Subcutaneous abdominal adipose tissue (tissue), 5 donors: ENCODE data around the gene NLRC3.
A peak's percentile ranks its signal among the peaks of the same experiment; 100 is the strongest.

Experiments
- H3K27ac ChIP-seq: one replicate; pipeline ENCODE4 v1.7.0; 2013; ENCODE audit warnings: low read depth, mild to moderate bottlenecking, inconsistent platforms, low read length, moderate library complexity
- H3K27me3 ChIP-seq, 5 donors: one replicate each; pipeline ENCODE4 v1.7.0; 2013; ENCODE audit warnings: low read length in 5 of 5, inconsistent platforms in 1 of 5; ENCODE audit not compliant: control insufficient read depth in 5 of 5, insufficient read depth in 4 of 5
- H3K36me3 ChIP-seq, 5 donors: one replicate each; pipeline ENCODE4 v1.7.0; 2013; ENCODE audit warnings: low read length in 5 of 5; ENCODE audit not compliant: control insufficient read depth in 5 of 5, insufficient read depth in 5 of 5
- H3K4me1 ChIP-seq, 5 donors: one replicate each; pipeline ENCODE4 v1.7.0; 2013; ENCODE audit warnings: low read length in 5 of 5, mild to moderate bottlenecking in 3 of 5, moderate library complexity in 1 of 5; ENCODE audit not compliant: control insufficient read depth in 5 of 5, insufficient read depth in 5 of 5
- H3K4me3 ChIP-seq, 5 donors: one replicate each; pipeline ENCODE4 v1.7.0; 2013; ENCODE audit warnings: low read length in 5 of 5, low read depth in 1 of 5
- H3K9ac ChIP-seq, 5 donors: one replicate each; pipeline ENCODE4 v1.7.0; 2013; ENCODE audit warnings: low read length in 5 of 5, mild to moderate bottlenecking in 4 of 5, moderate library complexity in 3 of 5
- H3K9me3 ChIP-seq, 5 donors: one replicate each; pipeline ENCODE4 v1.7.0; 2013; ENCODE audit warnings: low read length in 5 of 5; ENCODE audit not compliant: control insufficient read depth in 5 of 5
- donor health status: healthy.
- donor health status: healthy.
- donor health status: healthy.
- donor health status: healthy.
- donor health status: healthy.

Gene NLRC3

DNA sequence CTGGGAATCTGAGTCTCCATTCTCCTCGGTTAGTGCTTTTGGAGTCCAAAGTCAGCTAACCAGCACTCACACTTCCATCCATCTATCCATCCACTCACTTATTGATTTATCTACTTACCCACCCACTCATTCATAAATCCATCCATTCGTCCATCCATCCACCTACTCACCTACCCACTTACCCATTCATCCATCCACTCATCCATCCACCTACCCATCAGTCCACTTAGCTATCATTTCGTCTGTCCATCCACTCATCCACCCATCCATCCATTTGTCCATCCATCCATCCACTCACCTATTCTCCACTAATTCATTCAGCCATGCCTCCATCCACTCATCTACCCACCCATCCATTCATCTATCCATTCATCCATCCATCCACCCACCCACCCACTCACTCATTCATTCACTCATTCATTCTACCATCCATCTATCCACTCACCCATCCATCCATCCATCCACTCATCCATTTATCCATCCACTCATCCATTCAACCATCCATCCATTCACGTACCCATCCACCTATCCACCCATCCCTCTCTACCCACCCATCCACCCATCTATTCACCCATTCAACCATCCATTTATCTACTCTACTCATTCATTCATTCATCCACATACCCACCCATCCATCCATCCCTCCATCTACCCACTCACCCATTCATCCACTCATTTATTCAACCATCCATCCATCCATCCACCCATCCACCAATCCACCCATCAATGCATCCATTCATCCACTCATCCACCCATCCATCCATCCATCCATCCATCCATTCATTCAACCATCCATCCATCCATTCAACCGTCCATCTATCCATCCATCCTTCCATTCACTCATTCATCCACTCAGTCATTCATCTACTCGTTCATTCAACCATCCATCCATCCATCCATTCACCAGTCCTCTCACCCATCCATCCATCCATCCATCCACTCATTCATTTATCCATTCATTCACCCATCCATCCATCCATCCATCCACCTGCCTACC is 26.1 kb downstream of the NLRC3 start:
- Histone ChIP-seq H3K27me3 (no peaks in the 10 kb centered on the region), H3K4me1 (peaks cover 0 to 20% (median 10%) of the 10 kb centered on the region in 5 donors), H3K9me3 (no peaks in the 10 kb centered on the region)

DNA sequence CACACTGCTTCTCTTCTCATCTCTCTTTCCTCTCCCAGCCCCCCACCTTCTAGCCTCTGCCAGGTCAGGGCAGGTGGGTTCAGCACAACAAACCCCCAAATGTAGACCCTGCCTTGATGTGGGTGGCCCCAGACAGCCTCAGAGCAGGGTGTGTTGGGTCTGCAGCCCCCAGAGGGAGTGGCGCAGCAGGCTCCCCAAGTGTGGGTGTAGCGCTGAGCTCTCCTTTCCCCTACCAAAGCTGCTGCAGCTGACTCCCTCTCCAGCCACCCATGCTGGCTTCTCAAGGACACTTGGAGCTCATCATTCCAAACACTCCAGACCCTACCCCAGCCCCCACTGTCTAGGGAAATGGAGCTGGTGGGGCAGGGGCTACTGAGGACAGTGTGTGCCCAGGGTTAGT is 27.3 kb downstream of the NLRC3 start:
- no peaks in the 10 kb centered on the region for H3K36me3 ChIP-seq

More for the DNA sequence above, 26.1 kb downstream of the NLRC3 start:
- Histone ChIP-seq H3K27ac (no peak overlapping the region), H3K9ac (no peak overlapping the region), H3K4me3 (no peak overlapping the region), H3K36me3 (no peaks in the 10 kb centered on the region)

DNA sequence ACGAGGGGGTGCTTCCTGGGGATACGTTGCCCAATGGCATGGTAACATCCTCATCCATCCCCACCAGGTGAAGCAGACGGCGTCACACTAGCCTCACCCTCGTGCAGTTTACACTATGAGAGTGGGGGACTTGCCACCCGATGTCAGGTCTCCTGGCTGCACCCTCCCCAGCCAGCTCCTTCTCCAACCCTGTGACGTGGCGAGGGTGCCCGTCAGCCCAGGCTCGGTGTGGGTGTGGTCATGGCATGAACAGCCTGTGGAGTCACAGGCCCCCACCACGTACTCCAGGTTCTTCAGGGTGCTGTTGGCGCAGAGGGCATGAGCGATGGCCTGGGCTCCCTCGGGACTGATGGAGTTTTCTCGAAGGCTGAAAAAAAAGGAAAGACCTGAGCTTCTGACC is 28.3 kb downstream of the NLRC3 start:
- peaks cover 0 to 20% (median 10%) of the 10 kb centered on the region in 5 donors for H3K4me1 ChIP-seq
- no peak overlapping the region for H3K4me3 ChIP-seq
- no peaks in the 10 kb centered on the region for H3K27me3 ChIP-seq
- no peaks in the 10 kb centered on the region for H3K36me3 ChIP-seq
- H3K9me3 ChIP-seq: no peaks in the 10 kb centered on the region
- no peak overlapping the region for H3K9ac ChIP-seq
- H3K27ac ChIP-seq: no peak overlapping the region

More for the DNA sequence above, 27.3 kb downstream of the NLRC3 start:
- no peaks in the 10 kb centered on the region for H3K9me3 ChIP-seq
- no peak overlapping the region for H3K4me3 ChIP-seq
- peaks cover 0 to 20% (median 10%) of the 10 kb centered on the region in 5 donors for H3K4me1 ChIP-seq
- H3K27ac ChIP-seq: no peak overlapping the region
- no peak overlapping the region for H3K9ac ChIP-seq
- no peaks in the 10 kb centered on the region for H3K27me3 ChIP-seq

DNA sequence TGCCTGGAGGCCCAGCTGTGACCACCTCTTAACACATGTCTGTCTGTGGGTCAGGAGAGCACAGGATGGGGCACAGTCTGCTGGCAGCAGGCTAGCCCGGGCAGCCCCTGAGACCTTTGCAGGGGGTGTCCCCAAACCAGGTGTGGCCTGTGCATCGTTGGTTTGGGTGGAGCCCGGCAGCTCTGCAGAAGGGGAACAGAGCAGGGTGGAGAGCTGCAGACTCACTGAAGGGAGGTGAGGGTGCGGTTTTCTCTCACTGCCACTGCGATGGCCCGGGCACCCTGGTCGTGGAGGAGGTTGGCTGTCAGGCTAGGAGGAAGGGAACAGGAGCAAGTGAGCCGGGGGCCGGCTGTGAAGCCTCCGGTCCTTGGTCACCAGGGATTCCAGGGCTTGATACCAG is 28.8 kb downstream of the NLRC3 start:
- Histone ChIP-seq H3K4me3 (no peak overlapping the region), H3K9ac (no peak overlapping the region), H3K36me3 (no peaks in the 10 kb centered on the region), H3K4me1 (peaks cover 0 to 23% (median 13%) of the 10 kb centered on the region in 5 donors), H3K27me3 (no peaks in the 10 kb centered on the region), H3K9me3 (no peaks in the 10 kb centered on the region), H3K27ac (no peak overlapping the region)

DNA sequence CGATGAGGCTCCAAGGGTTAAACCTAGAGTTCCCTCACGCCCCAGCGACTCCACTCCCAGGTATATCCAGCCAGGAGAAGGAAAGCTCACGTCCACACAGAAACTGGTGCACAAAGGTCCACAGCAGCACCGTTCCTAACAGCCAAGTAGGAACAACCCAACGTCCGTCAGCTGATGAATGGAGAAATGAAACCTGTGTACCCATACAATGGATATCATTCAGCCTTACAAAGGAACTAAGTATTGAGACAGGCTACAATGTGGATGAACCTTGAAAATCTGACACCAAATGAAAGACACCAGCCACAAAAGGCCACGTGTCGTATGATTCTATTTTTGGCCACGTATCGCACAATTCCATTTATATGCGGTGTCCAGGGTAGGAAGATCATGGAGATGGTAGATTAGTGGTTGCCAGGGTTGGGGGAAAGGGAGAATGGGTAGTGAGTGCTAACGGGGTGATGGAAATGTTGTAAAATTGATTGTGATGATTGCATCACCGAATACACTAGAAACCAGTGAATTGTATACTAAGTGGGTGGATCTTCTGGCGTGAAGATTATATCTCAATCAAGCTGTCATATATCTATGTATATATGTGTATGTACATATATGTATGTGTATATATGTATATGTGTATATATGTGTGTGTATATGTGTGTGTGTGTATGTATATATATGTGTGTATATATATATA is 30.1 kb downstream of the NLRC3 start:
- peaks cover 0 to 37% (median 27%) of the 10 kb centered on the region in 5 donors for H3K4me1 ChIP-seq
- no peak overlapping the region for H3K27ac ChIP-seq
- H3K9me3 ChIP-seq: no peaks in the 10 kb centered on the region
- no peak overlapping the region for H3K9ac ChIP-seq
- no peaks in the 10 kb centered on the region for H3K36me3 ChIP-seq
- no peaks in the 10 kb centered on the region for H3K27me3 ChIP-seq
- H3K4me3 ChIP-seq: no peak overlapping the region

DNA sequence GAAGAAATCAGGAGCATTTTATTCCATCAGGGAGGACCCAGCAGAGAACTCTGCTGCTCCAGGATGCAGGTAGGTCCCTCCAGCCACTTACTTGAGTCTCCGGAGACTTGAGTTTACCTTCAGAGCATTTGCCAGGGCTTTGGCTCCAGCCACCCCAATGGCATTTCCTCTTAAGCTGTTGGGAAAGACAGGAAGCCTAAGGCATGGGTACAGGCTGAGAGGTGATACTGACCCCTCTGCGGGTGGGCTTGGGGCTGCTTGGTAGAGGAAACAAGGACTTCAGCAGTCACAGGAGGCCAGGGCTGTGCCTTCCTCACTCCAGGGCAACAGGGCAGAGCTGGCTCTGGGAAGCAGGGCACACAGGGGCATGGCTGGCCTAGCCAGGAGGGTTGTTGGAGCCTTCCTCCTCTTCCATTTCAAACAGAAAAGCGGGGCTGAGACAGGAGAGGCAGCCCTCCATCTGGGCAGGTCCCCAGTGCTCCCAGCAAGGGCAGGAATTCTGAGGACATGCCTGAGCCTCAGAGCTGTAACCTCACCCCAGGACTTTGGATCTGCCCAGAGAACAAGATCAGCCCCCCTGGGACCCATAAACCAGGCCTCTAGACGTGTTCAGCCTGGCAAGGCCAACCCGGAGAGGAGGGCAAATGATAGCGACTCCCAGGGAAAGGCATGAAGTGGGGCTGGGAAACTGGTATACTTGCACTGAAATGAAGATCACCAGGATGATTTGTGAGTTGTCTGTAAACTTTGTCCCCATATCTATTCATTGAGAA is 34.4 kb downstream of the NLRC3 start:
- Histone ChIP-seq H3K4me3 (no peak overlapping the region), H3K27me3 (no peaks in the 10 kb centered on the region), H3K9ac (peak overlapping the region in 1 of 5 donors; percentile 13), H3K4me1 (peaks cover 0 to 27% (median 25%) of the 10 kb centered on the region in 5 donors), H3K27ac (no peak overlapping the region), H3K36me3 (peaks cover 0 to 26% (median 18%) of the 10 kb centered on the region in 5 donors), H3K9me3 (no peaks in the 10 kb centered on the region)

DNA sequence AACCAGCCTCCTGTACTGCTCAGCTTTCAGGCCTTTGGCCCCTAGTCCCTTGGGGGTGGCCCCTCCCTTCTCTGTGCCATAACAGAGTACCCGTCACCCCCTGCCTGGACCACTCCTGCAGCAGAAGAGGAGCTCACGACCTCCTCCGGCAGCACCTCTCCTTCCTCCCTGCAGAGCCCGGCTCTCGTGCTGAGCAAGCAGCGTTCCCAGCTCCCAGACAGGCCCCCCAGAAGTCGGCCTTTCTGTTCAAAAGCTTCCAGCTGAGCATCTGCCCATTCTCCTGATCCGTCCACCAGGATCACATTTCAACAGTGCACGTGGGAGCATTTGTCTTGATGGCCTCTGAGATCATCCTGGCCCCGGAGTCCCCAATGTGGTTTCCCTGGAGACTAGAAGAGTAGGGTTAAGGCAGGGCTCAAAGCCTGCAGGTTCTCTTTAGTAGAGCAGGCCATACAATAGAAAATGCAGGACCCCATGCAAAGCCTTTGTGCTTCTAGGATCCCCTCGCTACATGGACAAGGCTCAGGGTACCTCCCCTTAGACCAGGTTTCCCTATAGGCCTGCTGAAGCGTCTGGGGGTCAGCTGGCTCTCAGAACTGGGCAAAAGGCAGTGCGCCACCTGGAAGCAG is 35.6 kb downstream of the NLRC3 start:
- no peaks in the 10 kb centered on the region for H3K27me3 ChIP-seq
- peaks cover 0 to 28% (median 21%) of the 10 kb centered on the region in 5 donors for H3K4me1 ChIP-seq
- peaks cover 0 to 26% (median 22%) of the 10 kb centered on the region in 5 donors for H3K36me3 ChIP-seq
- no peaks in the 10 kb centered on the region for H3K9me3 ChIP-seq
- no peak overlapping the region for H3K9ac ChIP-seq
- H3K4me3 ChIP-seq: no peak overlapping the region
- no peak overlapping the region for H3K27ac ChIP-seq

DNA sequence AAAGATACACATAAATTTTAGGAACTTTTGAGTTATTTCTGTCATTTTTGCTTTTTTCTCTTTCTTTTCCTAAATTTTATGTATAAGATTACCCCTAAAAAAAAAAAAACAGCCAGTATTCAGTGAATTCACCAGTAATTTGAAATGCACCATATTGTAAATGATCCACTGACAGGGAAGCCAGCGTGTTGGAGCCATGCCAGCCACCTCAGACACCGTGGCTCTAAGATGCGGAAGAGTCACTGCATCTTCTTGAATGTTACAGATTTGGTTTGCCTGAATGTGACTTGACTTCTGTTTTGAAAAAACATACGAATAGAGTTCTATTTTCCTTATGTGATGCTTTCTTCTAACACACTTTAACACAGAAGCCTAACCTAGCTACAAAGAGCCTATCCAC is 39.0 kb downstream of the NLRC3 start:
- Histone ChIP-seq H3K4me1 (peaks cover 0 to 28% (median 16%) of the 10 kb centered on the region in 5 donors), H3K27me3 (no peaks in the 10 kb centered on the region), H3K9ac (no peak overlapping the region), H3K27ac (no peak overlapping the region), H3K4me3 (no peak overlapping the region), H3K9me3 (no peaks in the 10 kb centered on the region), H3K36me3 (peaks cover 0 to 59% (median 52%) of the 10 kb centered on the region in 5 donors)

DNA sequence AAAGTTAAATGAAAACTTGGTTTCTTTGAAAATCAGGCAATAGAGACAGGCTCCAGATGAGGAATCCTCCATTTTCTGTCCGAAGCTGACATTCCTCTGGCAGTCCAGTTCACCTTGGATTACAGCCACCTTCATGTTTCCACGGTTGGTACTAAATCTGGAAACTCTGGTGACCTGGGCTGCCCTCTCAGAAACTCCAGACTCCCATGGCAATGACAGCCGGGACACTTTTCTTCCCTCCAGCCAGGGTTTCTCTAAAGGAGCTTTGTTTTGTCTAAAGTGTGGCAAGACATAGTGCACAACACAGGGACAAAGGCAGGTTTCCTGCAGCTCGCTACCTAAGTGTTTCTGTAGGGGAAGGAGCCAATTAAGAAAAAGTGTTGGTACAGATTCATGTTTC is 40.4 kb downstream of the NLRC3 start:
- H3K4me1 ChIP-seq: peaks cover 0 to 15% (median 2%) of the 10 kb centered on the region in 5 donors
- no peaks in the 10 kb centered on the region for H3K27me3 ChIP-seq
- H3K36me3 ChIP-seq: peaks cover 0 to 68% (median 60%) of the 10 kb centered on the region in 5 donors
- no peaks in the 10 kb centered on the region for H3K9me3 ChIP-seq
- H3K4me3 ChIP-seq: no peak overlapping the region
- H3K9ac ChIP-seq: peak overlapping the region in 1 of 5 donors; percentile 50
- no peak overlapping the region for H3K27ac ChIP-seq
